AG08396 (cell line): ENCODE results near the gene ZNF503.

ENCODE experiments used
- DNase-seq: peaks from one replicate; pipeline ENCODE4 v3.0.0; 2012; ENCODE audit warnings: low spot score, mixed read lengths

The ZNF503 gene

GRCh38 chr10:75401569-75402485 lies at the start of gene ZNF503:
Gene ZNF503, minus strand, starts transcription at chr10:75401764. Its CDS starts 345 bp downstream, at chr10:75401419.
- DNase-seq, result peak; percentile 96

- no peak for DNase-seq
Observed at GRCh38 chr10:75450644-75451640, 49.4 kb upstream of the ZNF503 start.

GRCh38 chr10:75450075-75450445 lies 48.5 kb upstream of the ZNF503 start:
- DNase-seq, result no peak

- no peak for DNase-seq
Observed at GRCh38 chr10:75449382-75450074, 48.0 kb upstream of the ZNF503 start.

- DNase-seq, result no peak
Observed at GRCh38 chr10:75448166-75448565, 46.6 kb upstream of the ZNF503 start.

GRCh38 chr10:75446508-75446907 lies 44.9 kb upstream of the ZNF503 start:
- no peak for DNase-seq

- DNase-seq, result no peak
Observed at GRCh38 chr10:75444781-75445386, 43.3 kb upstream of the ZNF503 start.

- no peak for DNase-seq
Observed at GRCh38 chr10:75443362-75443761, 41.8 kb upstream of the ZNF503 start.

GRCh38 chr10:75441682-75442081 lies 40.1 kb upstream of the ZNF503 start:
- DNase-seq, result no peak

- DNase-seq, result no peak
Observed at GRCh38 chr10:75441196-75441595, 39.6 kb upstream of the ZNF503 start.

GRCh38 chr10:75440271-75440793 lies 38.8 kb upstream of the ZNF503 start:
- no peak for DNase-seq

- no peak for DNase-seq
Observed at GRCh38 chr10:75439811-75440210, 38.2 kb upstream of the ZNF503 start.

- no peak for DNase-seq
Observed at GRCh38 chr10:75438275-75438674, 36.7 kb upstream of the ZNF503 start.

GRCh38 chr10:75437693-75438092 lies 36.1 kb upstream of the ZNF503 start:
- no peak for DNase-seq

GRCh38 chr10:75436896-75437295 lies 35.3 kb upstream of the ZNF503 start:
- DNase-seq, result no peak

- no peak for DNase-seq
Observed at GRCh38 chr10:75435291-75435690, 33.7 kb upstream of the ZNF503 start.

GRCh38 chr10:75434291-75434690 lies 32.7 kb upstream of the ZNF503 start:
- no peak for DNase-seq

- DNase-seq, result no peak
Observed at GRCh38 chr10:75433216-75433615, 31.7 kb upstream of the ZNF503 start.

- DNase-seq, result no peak
Observed at GRCh38 chr10:75432763-75433162, 31.2 kb upstream of the ZNF503 start.

GRCh38 chr10:75432176-75432575 lies 30.6 kb upstream of the ZNF503 start:
- no peak for DNase-seq
